ENCODE results near the gene INTS11.

Gene INTS11

DNA sequence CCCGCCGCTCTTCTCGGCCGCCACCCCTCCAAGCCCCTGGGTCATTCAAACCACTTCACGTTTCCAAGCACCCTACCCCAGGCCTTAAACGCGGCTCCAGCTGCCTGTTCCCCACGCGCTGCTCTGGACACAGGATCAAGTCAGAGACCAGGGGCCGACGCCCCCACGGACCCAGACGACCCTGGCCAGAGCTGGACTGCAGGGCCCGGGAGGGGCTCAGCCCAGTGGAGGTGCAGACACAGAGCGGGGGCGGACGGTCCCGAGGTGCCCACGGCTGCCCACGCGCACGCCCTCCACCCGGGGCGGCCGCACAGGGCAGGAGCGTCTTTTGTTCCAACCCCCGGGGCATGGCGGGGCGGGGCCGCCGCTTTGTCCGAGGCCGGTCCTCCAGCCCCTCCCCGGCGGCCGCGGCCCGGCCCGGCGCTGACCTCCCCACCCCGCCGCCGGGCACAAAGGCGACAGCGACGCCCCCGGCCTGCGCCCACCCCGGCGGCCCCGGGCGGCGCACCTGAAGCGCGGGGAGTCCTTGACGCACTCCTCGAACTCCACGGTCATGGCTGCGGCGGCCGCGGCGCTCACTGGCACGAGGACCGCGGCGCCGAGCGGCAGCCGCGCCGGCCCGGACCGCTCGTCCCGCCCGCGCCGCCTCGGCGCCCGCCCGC lies 17.1 kb downstream of the INTS11 start:
- ATAC-seq (ENCODE audit: insufficient read depth, low read depth): no peak
- H3K36me3 ChIP-seq (ENCODE audit: insufficient read depth, low read length): peaks cover 36% of the 10 kb centered on the region
- H3K27me3 ChIP-seq (ENCODE audit: insufficient read depth, low read length, poor library complexity): no peaks in the 10 kb centered on the region
- no peaks in the 10 kb centered on the region for H3K9me3 ChIP-seq (ENCODE audit: insufficient read depth, low read length, severe bottlenecking)
- H3K4me3 ChIP-seq (ENCODE audit: low read depth in 1 of 2, low read length in 2 of 2): peak overlapping the region; percentile 91 to 96
- H3K27ac ChIP-seq (ENCODE audit: low read length): peak overlapping the region; percentile 67
- H3K4me2 ChIP-seq (ENCODE audit: insufficient read depth, low read length): peak overlapping the region; percentile 76
- TF ChIP-seq EZH2 (IDR thresholded peaks at IDR 0.05; ENCODE audit: borderline replicate concordance, low read depth, low read length, severe bottlenecking) (no peak), CTCF (IDR thresholded peaks at IDR 0.05; ENCODE audit: borderline replicate concordance, extremely low read depth, low read length, poor library complexity, severe bottlenecking) (no peak)
- H3K9ac ChIP-seq (ENCODE audit: low read depth, low read length): peak overlapping the region; percentile 96
- peaks cover 46% of the 10 kb centered on the region for H3K4me1 ChIP-seq (ENCODE audit: insufficient read depth, low read length)
- peak overlapping the region; percentile 64 for H2AFZ ChIP-seq (ENCODE audit: low read depth, low read length)
- no peak for DNase-seq
- H3K79me2 ChIP-seq (ENCODE audit: insufficient read depth, low read length): peaks cover 65% of the 10 kb centered on the region
- peaks cover 56% of the 10 kb centered on the region for H4K20me1 ChIP-seq (ENCODE audit: insufficient read depth, low read length)

DNA sequence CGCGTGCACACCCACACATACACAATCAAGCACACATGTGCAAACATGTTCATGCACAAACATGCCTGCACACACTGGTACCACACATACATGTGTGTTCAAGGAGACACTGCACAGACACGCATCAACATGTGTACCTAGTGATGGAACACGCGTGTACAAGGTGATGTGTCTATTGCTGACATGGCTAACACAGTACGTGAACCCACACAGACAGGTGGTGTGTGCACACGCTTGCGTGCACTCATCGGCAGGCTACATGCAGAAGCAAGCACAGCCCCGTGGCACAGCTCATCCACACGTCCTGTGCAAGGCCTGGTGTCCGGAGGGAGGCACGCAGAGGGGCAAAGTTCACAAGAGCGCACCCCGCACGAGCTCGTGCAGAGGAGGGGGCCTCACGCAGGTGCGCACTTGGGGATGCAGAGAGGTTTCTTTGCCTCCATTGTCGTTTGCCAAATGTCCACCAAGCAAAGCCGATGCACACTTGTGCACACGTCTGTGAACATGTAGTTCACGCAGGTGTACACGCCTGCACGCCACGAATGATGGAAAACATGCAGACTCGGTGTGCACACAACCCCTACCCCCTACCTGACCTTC lies 17.7 kb downstream of the INTS11 start:
- TF ChIP-seq EZH2 (IDR thresholded peaks at IDR 0.05; ENCODE audit: borderline replicate concordance, low read depth, low read length, severe bottlenecking): no peak
- H3K9me3 ChIP-seq (ENCODE audit: insufficient read depth, low read length, severe bottlenecking): no peaks in the 10 kb centered on the region
- H3K27ac ChIP-seq (ENCODE audit: low read length): peak overlapping the region; percentile 67
- H3K79me2 ChIP-seq (ENCODE audit: insufficient read depth, low read length): peaks cover 63% of the 10 kb centered on the region
- peak overlapping the region; percentile 91 to 96; a peak in 3 of 4 replicates for H3K4me3 ChIP-seq (ENCODE audit: low read depth in 1 of 2, low read length in 2 of 2)
- H3K27me3 ChIP-seq (ENCODE audit: insufficient read depth, low read length, poor library complexity): no peaks in the 10 kb centered on the region
- no peak for ATAC-seq (ENCODE audit: insufficient read depth, low read depth)
- peaks cover 46% of the 10 kb centered on the region for H3K4me1 ChIP-seq (ENCODE audit: insufficient read depth, low read length)
- DNase-seq: no peak
- peak overlapping the region; percentile 64; the same call in 1 of the 2 replicates for H2AFZ ChIP-seq (ENCODE audit: low read depth, low read length)
- H3K36me3 ChIP-seq (ENCODE audit: insufficient read depth, low read length): peaks cover 30% of the 10 kb centered on the region
- peaks cover 60% of the 10 kb centered on the region for H4K20me1 ChIP-seq (ENCODE audit: insufficient read depth, low read length)
- peak overlapping the region; percentile 96 for H3K9ac ChIP-seq (ENCODE audit: low read depth, low read length)
- H3K4me2 ChIP-seq (ENCODE audit: insufficient read depth, low read length): peak overlapping the region; percentile 76

DNA sequence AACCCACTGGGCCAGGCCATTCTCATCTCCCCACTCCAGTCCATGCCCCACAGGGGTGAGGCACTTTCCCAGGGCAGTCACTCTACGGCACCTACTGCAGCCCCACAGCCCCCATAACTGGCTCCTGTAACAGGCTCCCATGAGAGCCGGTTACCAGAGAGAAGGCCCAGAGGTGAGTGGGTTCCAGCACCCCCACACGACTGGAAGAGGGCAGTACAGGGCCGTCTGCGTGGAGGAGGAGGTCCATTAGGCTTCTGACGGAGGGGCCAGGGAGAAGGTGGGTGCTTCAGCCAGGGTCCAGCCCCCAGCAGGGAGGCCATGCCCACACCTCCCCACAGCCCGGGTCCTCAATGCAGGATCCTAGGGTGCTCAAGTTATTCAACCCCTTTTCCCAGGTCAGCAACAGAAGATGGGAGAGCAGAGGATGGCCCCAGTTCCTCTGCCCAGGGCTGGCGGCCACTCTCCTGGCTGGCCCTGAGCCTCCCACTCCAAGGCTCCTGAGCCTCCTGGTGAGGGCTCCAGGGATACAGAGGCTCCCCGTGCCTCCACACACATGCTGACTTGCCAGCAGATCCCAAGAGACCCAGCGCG lies 18.3 kb downstream of the INTS11 start:
- peak overlapping the region; percentile 96 for H3K9ac ChIP-seq (ENCODE audit: low read depth, low read length)
- no peak for ATAC-seq (ENCODE audit: insufficient read depth, low read depth)
- peak; percentile 36 for TF ChIP-seq CTCF (IDR thresholded peaks at IDR 0.05; ENCODE audit: borderline replicate concordance, extremely low read depth, low read length, poor library complexity, severe bottlenecking)
- no peak for TF ChIP-seq EZH2 (IDR thresholded peaks at IDR 0.05; ENCODE audit: borderline replicate concordance, low read depth, low read length, severe bottlenecking)
- H3K79me2 ChIP-seq (ENCODE audit: insufficient read depth, low read length): peaks cover 62% of the 10 kb centered on the region
- peaks cover 46% of the 10 kb centered on the region for H3K4me1 ChIP-seq (ENCODE audit: insufficient read depth, low read length)
- peaks cover 56% of the 10 kb centered on the region for H4K20me1 ChIP-seq (ENCODE audit: insufficient read depth, low read length)
- H3K9me3 ChIP-seq (ENCODE audit: insufficient read depth, low read length, severe bottlenecking): no peaks in the 10 kb centered on the region
- H2AFZ ChIP-seq (ENCODE audit: low read depth, low read length): no peak overlapping the region
- DNase-seq: peak; percentile 31
- H3K27me3 ChIP-seq (ENCODE audit: insufficient read depth, low read length, poor library complexity): no peaks in the 10 kb centered on the region
- peak overlapping the region; percentile 76 for H3K4me2 ChIP-seq (ENCODE audit: insufficient read depth, low read length)
- H3K27ac ChIP-seq (ENCODE audit: low read length): peak overlapping the region; percentile 51
- peaks cover 24% of the 10 kb centered on the region for H3K36me3 ChIP-seq (ENCODE audit: insufficient read depth, low read length)
- H3K4me3 ChIP-seq (ENCODE audit: low read depth in 1 of 2, low read length in 2 of 2): peak overlapping the region in 1 of 2 experiments; percentile 96; a peak in 2 of 4 replicates
